Activated CD8-positive, alpha-beta memory T cell treated with anti-CD3 and anti-CD28 coated beads, Interleukin-2, amount 50 U/mL, for 1 hour (primary cell): ENCODE results near the gene BRI3.
"Not testable (repeated sequence)": the region's sequence is repeated elsewhere in the genome, so short reads cannot be mapped to it uniquely, and the experiment has no call there.

Experiments used
- DNase-seq: peaks from one replicate; pipeline ENCODE4 v3.0.0-alpha.2; 2020; ENCODE audit errors: extremely low read depth

BRI3 gene

DNA sequence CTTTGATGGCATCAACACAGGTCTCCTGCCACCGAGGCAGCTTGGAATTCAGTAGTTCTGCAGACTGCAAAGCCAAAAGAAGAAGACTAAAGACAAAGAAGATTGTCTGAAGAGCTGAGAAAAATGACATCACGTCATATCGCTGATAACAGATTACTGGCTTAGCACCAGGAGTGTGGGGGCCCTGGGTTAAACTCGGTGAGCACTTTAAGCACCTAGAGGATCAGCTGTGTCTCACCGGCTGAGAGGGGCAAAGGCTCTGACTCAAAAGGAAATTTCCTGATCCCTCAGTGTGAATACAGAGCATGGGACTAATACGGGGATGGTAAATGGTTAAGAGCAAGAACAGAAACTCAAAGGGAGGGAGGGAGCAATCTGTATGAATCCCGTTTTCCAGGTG is 30.7 kb downstream of the BRI3 start:
- DNase-seq: no peak

GRCh38 chr7:98314469-98314868 is 33.0 kb downstream of the BRI3 start:
- DNase-seq: no peak

- no peak for DNase-seq
Measured at GRCh38 chr7:98315318-98315993, 34.0 kb downstream of the BRI3 start.

DNA sequence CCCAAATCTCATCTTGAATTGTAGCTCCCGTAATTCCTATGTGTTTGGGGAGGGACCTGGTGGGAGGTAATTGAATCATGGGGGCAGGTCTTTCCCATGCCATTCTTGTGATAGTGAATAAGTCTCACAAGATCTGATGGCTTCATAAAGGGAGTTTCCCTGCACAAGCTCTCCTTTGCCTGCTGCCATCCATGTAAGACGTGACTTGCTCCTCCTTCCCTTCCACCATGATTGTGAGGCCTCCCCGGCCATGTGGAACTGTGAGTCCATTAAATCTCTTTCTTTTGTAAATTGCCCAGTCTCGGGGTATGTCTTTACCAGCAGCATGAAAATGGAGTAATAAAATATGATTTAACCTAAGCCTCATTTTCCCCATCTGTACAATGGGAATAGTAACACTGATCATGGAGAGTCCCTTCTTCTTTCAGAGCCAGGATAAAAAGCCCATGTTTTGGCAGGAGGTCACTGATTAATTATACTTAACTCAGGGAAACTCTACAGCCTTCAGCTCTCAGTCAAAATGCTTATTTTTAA is 34.6 kb downstream of the BRI3 start:
- not testable (repeated sequence) for DNase-seq

DNA sequence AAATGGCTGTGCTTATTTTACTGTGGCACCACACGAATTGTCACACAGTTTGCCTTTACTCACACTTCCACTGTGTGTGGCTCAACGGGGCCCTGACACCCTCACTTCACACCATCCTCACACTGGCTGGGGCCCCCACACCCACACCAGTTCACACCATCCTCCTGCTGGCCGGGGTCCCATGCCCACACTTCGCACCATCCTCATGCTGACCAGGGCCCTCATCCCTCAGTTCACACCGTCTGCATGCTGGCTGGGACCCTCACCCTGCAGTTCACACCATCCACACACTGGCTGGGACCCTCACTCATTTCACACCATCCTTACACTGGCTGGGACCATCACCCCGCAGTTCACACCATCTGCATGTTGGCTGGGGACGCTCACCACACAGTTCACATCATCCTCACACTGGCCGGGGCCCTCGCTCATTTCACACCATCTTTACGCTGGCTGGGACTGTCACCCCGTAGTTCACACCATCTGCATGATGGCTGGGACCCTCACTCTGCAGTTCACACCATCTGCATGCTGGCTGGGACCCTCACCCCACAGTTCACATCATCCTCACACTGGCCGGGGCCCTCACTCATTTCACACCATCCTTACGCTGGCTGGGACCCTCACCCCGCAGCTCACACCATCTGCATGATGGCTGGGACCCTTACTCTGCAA is 36.0 kb downstream of the BRI3 start:
- DNase-seq: no peak

DNA sequence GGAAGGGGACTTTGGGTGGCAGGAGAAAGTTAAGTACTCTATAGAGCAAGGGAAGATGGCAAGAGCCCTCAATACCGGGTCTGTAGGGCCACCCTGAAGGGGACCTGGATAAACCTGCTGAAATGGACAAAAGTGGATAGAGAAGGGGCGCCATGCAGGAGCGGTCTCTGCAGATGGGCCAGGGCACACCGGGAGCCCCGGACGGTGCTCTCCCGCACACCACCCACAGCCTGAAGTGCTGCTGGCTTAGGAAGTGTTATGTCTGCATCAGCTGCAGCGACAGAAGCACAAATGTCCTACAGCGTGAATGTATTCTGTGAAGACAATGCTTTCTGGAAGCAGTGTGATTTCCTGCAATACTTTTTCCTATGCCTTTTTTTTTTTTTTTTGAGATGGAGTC is 37.7 kb downstream of the BRI3 start:
- DNase-seq: no peak

DNA sequence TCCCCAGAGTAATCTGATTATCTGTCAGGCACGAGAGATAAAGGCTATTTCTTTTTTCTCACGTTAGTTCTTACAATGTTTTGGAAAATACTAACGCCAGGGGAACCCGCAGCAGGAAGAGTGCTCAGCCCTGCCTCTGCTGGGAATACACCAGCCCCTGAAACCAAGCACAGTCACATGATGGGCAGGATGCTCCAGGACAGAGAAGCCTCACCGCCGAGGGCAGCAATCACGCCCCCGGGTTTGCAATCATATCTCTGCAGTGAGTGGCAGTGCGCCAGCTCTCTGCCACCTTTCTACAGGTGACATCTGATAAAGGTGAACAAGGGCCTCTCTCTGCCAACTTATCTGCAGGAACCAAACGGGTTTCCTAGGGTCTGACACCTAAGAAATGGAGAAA is 39.8 kb downstream of the BRI3 start:
- DNase-seq: no peak

DNA sequence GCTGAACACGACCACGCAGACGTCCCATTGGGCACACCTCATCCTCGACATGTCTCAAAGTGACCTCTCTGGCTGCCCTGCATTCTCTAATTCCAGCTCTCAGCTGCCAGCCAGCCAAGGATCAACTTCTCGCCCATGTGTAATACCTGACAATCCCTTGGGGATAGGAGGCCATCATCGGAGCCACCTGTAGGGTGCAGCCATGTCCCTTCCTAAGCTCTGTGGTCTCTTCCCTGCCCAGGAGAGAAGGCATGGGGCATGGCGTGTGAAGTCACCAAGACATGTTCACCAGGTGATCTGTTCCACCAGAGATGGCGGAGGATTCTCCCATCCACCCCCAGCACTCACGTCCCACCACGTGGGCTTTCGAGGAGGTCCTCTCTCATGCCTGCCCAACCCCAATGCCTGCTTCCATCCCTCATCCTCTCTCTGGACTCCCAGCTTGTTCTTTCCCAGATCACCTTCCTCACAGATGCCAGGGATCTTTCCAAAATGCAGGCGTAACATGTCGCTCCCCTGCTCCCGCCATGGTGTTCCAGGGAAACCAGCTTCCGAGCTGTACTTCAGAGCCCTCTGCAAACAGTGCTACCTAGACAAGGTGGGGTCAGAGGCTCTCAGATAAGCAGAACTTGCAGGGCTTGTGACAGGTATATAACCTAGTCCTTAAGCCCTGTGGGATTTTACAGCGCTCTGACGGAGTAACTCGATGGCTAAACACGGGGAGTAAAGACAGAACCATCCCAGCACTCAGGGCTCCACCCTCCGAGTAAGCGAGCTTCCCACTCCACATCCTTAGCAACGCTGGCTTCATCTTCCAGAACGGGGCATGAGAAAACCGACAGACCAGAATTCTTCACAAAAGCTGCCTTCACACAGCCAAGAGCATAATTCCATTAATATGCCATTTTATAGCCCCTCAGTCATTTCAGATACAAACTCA is 41.1 kb downstream of the BRI3 start:
- DNase-seq: no peak

- DNase-seq: no peak
Measured at GRCh38 chr7:98323597-98324322, 42.3 kb downstream of the BRI3 start.

- DNase-seq: no peak
Measured at GRCh38 chr7:98324782-98325181, 43.3 kb downstream of the BRI3 start.

GRCh38 chr7:98329100-98329790 is 47.8 kb downstream of the BRI3 start:
- DNase-seq: no peak

DNA sequence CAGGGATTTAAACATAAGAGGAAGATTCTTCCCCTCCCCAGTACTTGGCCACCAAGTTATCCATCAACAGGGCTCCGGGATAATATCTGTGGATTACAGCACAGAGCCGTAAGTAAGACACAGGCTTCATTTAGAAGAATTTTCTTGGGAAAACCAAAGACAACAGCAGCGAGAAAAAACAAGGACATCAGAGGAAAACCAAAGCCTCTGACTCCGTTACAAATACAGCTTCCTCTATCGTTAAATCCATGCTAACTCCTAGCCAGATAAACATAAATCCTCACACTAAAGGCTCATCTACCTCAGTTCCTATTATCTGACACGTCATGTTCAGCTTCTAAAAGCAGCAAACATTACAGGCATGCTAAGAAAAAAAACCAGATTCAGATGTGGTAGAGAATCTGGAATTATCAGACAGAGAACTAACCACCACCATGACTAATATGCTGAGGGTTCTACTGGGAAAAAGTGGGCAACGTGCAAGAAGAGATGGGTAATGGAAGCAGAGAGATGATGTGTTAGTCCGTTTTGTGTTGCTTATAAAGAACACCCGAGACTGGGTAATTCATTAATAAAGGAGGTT is 48.4 kb downstream of the BRI3 start:
- DNase-seq: no peak

- DNase-seq: no peak
Measured at GRCh38 chr7:98330926-98331529, 49.5 kb downstream of the BRI3 start.

GRCh38 chr7:98334081-98334480 is 52.6 kb downstream of the BRI3 start:
- no peak for DNase-seq

- no peak for DNase-seq
Measured at GRCh38 chr7:98335411-98335977, 54.0 kb downstream of the BRI3 start.

- DNase-seq: no peak
Measured at GRCh38 chr7:98338441-98338840, 57.0 kb downstream of the BRI3 start.

DNA sequence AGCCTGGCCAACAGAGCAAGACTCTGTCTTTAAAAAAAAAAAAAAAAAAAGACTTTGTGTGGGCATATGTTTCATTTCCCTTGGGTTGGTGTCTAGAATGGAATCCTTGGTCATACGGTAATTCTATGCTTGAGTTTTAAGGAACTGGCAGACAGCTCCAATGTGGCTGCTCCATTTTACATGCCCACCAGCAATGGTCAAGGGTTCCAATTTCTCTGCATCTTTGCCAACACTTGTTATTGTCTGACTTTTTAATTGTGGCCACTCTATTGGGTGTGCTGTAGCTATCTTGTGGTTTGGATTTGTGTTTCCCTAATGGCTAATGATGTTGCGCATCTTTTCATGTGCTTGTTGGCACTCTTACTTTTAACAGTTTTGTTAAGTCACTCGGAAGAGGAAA is 57.6 kb downstream of the BRI3 start:
- no peak for DNase-seq

DNA sequence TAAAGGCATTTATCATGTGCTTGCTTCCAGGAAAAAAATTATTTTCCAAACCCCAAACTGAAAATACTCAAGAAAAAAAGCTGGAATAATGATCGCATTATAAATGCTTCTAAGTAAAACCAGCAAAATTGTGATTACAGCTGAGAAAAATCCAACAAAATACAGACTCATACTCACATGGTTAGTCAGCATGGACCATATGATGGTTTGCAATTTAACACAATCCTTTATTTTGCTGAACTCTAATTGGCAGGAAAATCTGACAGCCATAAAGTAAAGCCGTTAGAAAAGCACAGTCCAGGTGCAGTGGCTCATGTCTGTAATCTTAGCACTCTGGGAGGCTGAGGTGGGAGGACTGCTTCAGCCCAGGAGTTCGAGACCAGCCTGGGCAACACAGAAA is 59.6 kb downstream of the BRI3 start:
- DNase-seq: no peak
